SK-N-SH (cell line): ENCODE data around the gene RAB18. TPM values are rescaled to one million over a fixed set of nuclear protein-coding genes. Genes with fewer than 3 reads are reported as not detected.
"Not testable (repeated sequence)": the region's sequence is repeated elsewhere in the genome, so short reads cannot be mapped to it uniquely, and the experiment has no call there.

Experiments
- CTCF ChIA-PET: fragments of 300-600, 350-600 bp; formaldehyde crosslinking; extraction: SDS; loops from one replicate; lab custom pipeline; 2021; lab: Yijun Ruan, JAX
- POLR2A ChIA-PET: fragments of 350-600 bp; sonication (Branson Sonifier 250); formaldehyde crosslinking; extraction: SDS; loops from one replicate; lab custom pipeline; 2020; ENCODE audit warnings: antibody characterized with exemption, inconsistent platforms; lab: Yijun Ruan, JAX
- DNase-seq: peaks from one replicate; pipeline ENCODE4 v3.0.0; 2012
- H2AFZ ChIP-seq: fragments of 200-600 bp; sonication (generic); 2 replicates; pipeline ENCODE4 v1.8.1; 2016; ENCODE audit warnings: antibody characterized with exemption, mild to moderate bottlenecking, low read depth
- H3F3A ChIP-seq: fragments of 200-600 bp; sonication (generic); replicated peaks from 2 replicates; pipeline ENCODE3; 2016; ENCODE audit warnings: antibody characterized with exemption, mild to moderate bottlenecking; ENCODE audit not compliant: insufficient read depth
- H3K27ac ChIP-seq, 2 experiments: fragments of 200-500 bp in 1 of 2; fragments of 200-600 bp in 1 of 2; sonication (Bioruptor generic) in 1 of 2; sonication (generic), shearing (Covaris generic) in 1 of 2; 2 replicates each; pipeline versions ENCODE4 v1.5.1 to v1.6.1; 2014 to 2016; ENCODE audit warnings: low read depth in 2 of 2, inconsistent platforms in 1 of 2, low read length in 1 of 2, mild to moderate bottlenecking in 1 of 2, mixed read lengths in 1 of 2
- H3K27me3 ChIP-seq: fragments of 200-600 bp; sonication (generic), shearing (Covaris generic); 2 replicates; pipeline ENCODE4 v1.6.1; 2016; ENCODE audit warnings: mixed run types; ENCODE audit not compliant: insufficient read depth
- H3K36me3 ChIP-seq, 2 experiments: fragments of 200-500 bp in 1 of 2; fragments of 200-600 bp in 1 of 2; sonication (Bioruptor generic) in 1 of 2; sonication (generic) in 1 of 2; replicated peaks in 1 of 2; 2 replicates each; pipeline versions ENCODE3 to v1.5.1; 2014 to 2016; ENCODE audit warnings: low read length in 1 of 2, mild to moderate bottlenecking in 1 of 2; ENCODE audit not compliant: insufficient read depth in 2 of 2, control insufficient read depth in 1 of 2
- H3K4me1 ChIP-seq, 2 experiments: fragments of 200-500 bp in 1 of 2; fragments of 200-600 bp in 1 of 2; sonication (Bioruptor generic) in 1 of 2; sonication (generic), shearing (Covaris generic) in 1 of 2; 2 replicates each; pipeline versions ENCODE4 v1.5.1 to v1.6.1; 2014 to 2016; ENCODE audit warnings: low read depth in 1 of 2, low read length in 1 of 2, mixed run types in 1 of 2; ENCODE audit not compliant: insufficient read depth in 2 of 2, control insufficient read depth in 1 of 2
- H3K4me2 ChIP-seq: fragments of 200-600 bp; sonication (generic), shearing (Covaris generic); 2 replicates; pipeline ENCODE4 v1.6.1; 2017; ENCODE audit warnings: mixed run types
- H3K4me3 ChIP-seq, 2 experiments: fragments of 200-500 bp in 1 of 2; fragments of 200-600 bp in 1 of 2; sonication (Bioruptor generic) in 1 of 2; sonication (generic), shearing (Covaris generic) in 1 of 2; 2 replicates each; pipeline versions ENCODE4 v1.5.1 to v1.8.1; 2014 to 2016; ENCODE audit warnings: low read depth in 2 of 2, inconsistent platforms in 1 of 2, low read length in 1 of 2, mild to moderate bottlenecking in 1 of 2, mixed read lengths in 1 of 2, moderate library complexity in 1 of 2
- H3K79me2 ChIP-seq: fragments of 200-600 bp; sonication (generic); 2 replicates; pipeline ENCODE4 v1.8.1; 2017; ENCODE audit warnings: mild to moderate bottlenecking; ENCODE audit not compliant: insufficient read depth
- H3K9ac ChIP-seq: fragments of 200-600 bp; sonication (generic); 2 replicates; pipeline ENCODE4 v1.6.1; 2017; ENCODE audit warnings: mixed run types
- H3K9me2 ChIP-seq: fragments of 200-600 bp; sonication (generic); 2 replicates; pipeline ENCODE4 v1.6.1; 2017; ENCODE audit warnings: mixed run types
- H3K9me3 ChIP-seq: fragments of 200-600 bp; sonication (generic); 2 replicates; pipeline ENCODE4 v1.6.1; 2017; ENCODE audit warnings: mixed run types, mild to moderate bottlenecking, moderate library complexity
- H4K20me1 ChIP-seq: fragments of 200-600 bp; sonication (generic); 2 replicates; pipeline ENCODE4 v1.6.1; 2017; ENCODE audit warnings: mild to moderate bottlenecking, mixed run types; ENCODE audit not compliant: insufficient read depth
- CHD2 ChIP-seq: fragments of 150-350 bp; IDR thresholded peaks from 2 replicates; pipeline ENCODE4 v1.6.1; 2018; ENCODE audit warnings: low read length; ENCODE audit not compliant: partially characterized antibody
- ELF1 ChIP-seq: IDR thresholded peaks from 2 replicates; pipeline ENCODE4 v1.4.0; 2012
- EP300 ChIP-seq, 2 experiments: IDR thresholded peaks; 2 replicates each; pipeline versions ENCODE4 v1.4.0 to v1.6.1; 2012; ENCODE audit warnings: borderline replicate concordance in 1 of 2, low read depth in 1 of 2, low read length in 1 of 2
- EZH2phosphoT487 ChIP-seq: fragments of 200-600 bp; sonication (generic); IDR thresholded peaks from 2 replicates; pipeline ENCODE4 v1.6.1; 2017; ENCODE audit warnings: low read depth, mixed run types, mild to moderate bottlenecking, antibody characterized with exemption, moderate library complexity, borderline replicate concordance
- FOXJ3 ChIP-seq: sonication (generic); formaldehyde crosslinking; IDR thresholded peaks from 2 replicates; pipeline ENCODE4 v1.5.1; 2020; ENCODE audit warnings: mild to moderate bottlenecking, missing genetic modification reagents
- GATA2 ChIP-seq: sonication (generic); formaldehyde crosslinking; IDR thresholded peaks from 2 replicates; pipeline ENCODE4 v1.5.0; 2020; ENCODE audit warnings: mild to moderate bottlenecking, missing genetic modification reagents
- MAX ChIP-seq: IDR thresholded peaks from 2 replicates; pipeline ENCODE4 v1.4.0; 2012; ENCODE audit warnings: low read depth
- MEF2A ChIP-seq: IDR thresholded peaks from 2 replicates; pipeline ENCODE4 v1.4.0; 2012; ENCODE audit warnings: low read depth, borderline replicate concordance
- NFIC ChIP-seq: IDR thresholded peaks from 2 replicates; pipeline ENCODE4 v1.4.0; 2012; ENCODE audit warnings: borderline replicate concordance
- RAD21 ChIP-seq: IDR thresholded peaks from 2 replicates; pipeline ENCODE4 v1.6.1; 2012; ENCODE audit warnings: mild to moderate bottlenecking, low read length
- REST ChIP-seq: IDR thresholded peaks from 2 replicates; pipeline ENCODE4 v1.6.1; 2012; ENCODE audit warnings: mild to moderate bottlenecking, low read depth, low read length, moderate library complexity
- RFX5 ChIP-seq: IDR thresholded peaks from 2 replicates; pipeline ENCODE4 v1.6.1; 2012; ENCODE audit warnings: mild to moderate bottlenecking, improper control_type of control experiment, low read length
- RXRA ChIP-seq: IDR thresholded peaks from 2 replicates; pipeline ENCODE4 v1.4.0; 2012; ENCODE audit warnings: low read depth, mild to moderate bottlenecking, borderline replicate concordance
- SIN3A ChIP-seq: IDR thresholded peaks from 2 replicates; pipeline ENCODE4 v1.6.1; 2012; ENCODE audit warnings: low read depth, mild to moderate bottlenecking, low read length, moderate library complexity, borderline replicate concordance
- TCF12 ChIP-seq: IDR thresholded peaks from 2 replicates; pipeline ENCODE4 v1.4.0; 2012
- USF1 ChIP-seq: IDR thresholded peaks from 2 replicates; pipeline ENCODE4 v1.4.0; 2012; ENCODE audit warnings: low read depth, borderline replicate concordance
- WGBS: methylation state at CpG from one replicate; pipeline ENCODE4 v1.1.6; 2017; ENCODE audit warnings: low lambda C conversion rate; 5-methylcytosine and 5-hydroxymethylcytosine counted together
- polyA plus RNA-seq, 3 experiments: library from polyadenylated mRNA; depleted of rRNA; stranded (reverse); fragments of >200 nt; gene quantifications; 2 replicates each; pipeline ENCODE4 v1.2.3, GENCODE V29; 2012

RAB18 gene
- polyA plus RNA-seq, 1 of the 3 experiments (the other 2 are of a cell fraction): 10.2 TPM

DNA sequence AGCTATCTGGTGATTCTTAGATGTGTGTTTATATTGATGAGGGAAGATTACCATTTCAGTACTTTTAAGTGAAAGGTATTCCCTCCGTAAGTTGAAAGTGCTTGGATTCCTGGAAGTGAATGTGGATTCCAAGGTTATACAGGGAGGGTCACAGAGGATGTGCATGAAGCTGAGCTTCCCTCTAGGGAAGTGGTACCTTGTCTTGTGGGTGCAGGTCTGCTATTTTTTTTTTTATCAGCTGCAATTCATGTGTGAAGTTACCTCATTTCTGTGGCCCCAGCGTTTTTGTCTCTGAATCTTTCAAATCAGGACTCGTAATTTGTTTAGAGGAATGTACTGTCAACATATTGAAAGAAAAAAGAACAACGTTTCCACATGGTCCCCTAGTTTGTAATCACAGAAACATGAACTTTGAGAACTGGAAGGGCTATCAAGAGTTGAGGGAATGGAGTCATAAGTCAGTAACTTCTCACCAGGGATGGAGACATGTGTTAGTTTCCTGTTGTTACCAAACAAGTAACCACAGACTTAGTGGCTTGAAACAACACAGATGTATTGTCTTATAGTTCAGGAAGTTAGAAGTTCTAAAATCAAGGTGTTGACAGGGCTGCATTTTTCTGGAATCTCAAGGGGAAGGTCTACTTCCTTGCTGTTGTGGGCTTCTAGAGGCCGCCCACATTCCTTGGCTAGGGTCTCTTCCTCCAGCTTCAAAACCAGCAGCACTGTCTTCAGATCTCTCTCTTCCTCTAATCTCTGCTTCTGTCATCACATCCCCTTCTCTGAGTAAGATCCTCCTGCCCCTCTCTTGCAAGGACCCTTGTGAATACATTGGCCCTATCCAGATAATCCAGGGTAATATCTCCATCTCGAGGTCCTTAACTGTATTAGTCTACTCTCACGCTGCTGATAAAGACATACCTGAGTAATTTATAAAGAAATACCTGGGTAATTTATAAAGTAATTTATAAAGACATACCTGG is 64.4 kb downstream of the RAB18 start:
- TF ChIP-seq MAX: no peak
- no peak for TF ChIP-seq CHD2
- no peak for TF ChIP-seq GATA2 (CRISPR knock-in tag)
- TF ChIP-seq NFIC: no peak
- no peak for TF ChIP-seq REST
- TF ChIP-seq RAD21: no peak
- no peak for TF ChIP-seq MEF2A
- TF ChIP-seq TCF12: no peak
- no peak for TF ChIP-seq EZH2phosphoT487
- no peak for TF ChIP-seq RFX5
- no peak for TF ChIP-seq EP300 (IDR thresholded peaks at IDR 0.05; ENCODE audit: borderline replicate concordance in 1 of 2, low read depth in 1 of 2, low read length in 1 of 2)
- no peak for TF ChIP-seq RXRA
- WGBS: 11% methylated on average over 7 of the region's 7 CpGs

GRCh38 chr10:27569946-27570345 is 65.8 kb downstream of the RAB18 start:
- ChIA-PET CTCF (interaction anchor here (0.7 to 1.1 kb wide), 2 partner anchors 11 to 42 kb away, joined by 3 read pairs; no protein-coding TSS in a partner anchor), POLR2A (no interaction called here)
- no peaks in the 10 kb centered on the region for H3K27me3 ChIP-seq
- no peaks in the 10 kb centered on the region for H3K79me2 ChIP-seq
- no peak overlapping the region for H2AFZ ChIP-seq
- H3K9me3 ChIP-seq: no peaks in the 10 kb centered on the region
- TF ChIP-seq FOXJ3 (CRISPR knock-in tag) (no peak), MEF2A (no peak), SIN3A (no peak), GATA2 (CRISPR knock-in tag) (peak; percentile 49; the same call in 1 of the 2 replicates), USF1 (no peak), RFX5 (no peak), ELF1 (no peak)
- TF ChIP-seq, all 33 proteins: peak for 1
- H3K4me3 ChIP-seq: no peak overlapping the region
- no peaks in the 10 kb centered on the region for H3F3A ChIP-seq
- 19% methylated on average over 4 of the region's 4 CpGs for WGBS
- no peaks in the 10 kb centered on the region for H3K36me3 ChIP-seq
- H3K27ac ChIP-seq: no peak overlapping the region
- no peaks in the 10 kb centered on the region for H3K4me1 ChIP-seq
- no peak overlapping the region for H3K9ac ChIP-seq
- DNase-seq: no peak
- no peak overlapping the region for H3K4me2 ChIP-seq
- H4K20me1 ChIP-seq: no peaks in the 10 kb centered on the region
- H3K9me2 ChIP-seq: no peaks in the 10 kb centered on the region

More for the DNA sequence above, 64.4 kb downstream of the RAB18 start:
- ChIA-PET POLR2A (no interaction called here), CTCF (interaction anchor here (2.3 kb wide), 1 partner anchor 673 kb away, joined by 6 read pairs; no protein-coding TSS in a partner anchor)
- H3K4me2 ChIP-seq: no peak overlapping the region
- no peak for DNase-seq
- H3K4me3 ChIP-seq: no peak overlapping the region
- H3K9me3 ChIP-seq: no peaks in the 10 kb centered on the region
- no peaks in the 10 kb centered on the region for H3K79me2 ChIP-seq
- no peaks in the 10 kb centered on the region for H3K36me3 ChIP-seq
- no peaks in the 10 kb centered on the region for H3K27me3 ChIP-seq
- H4K20me1 ChIP-seq: no peaks in the 10 kb centered on the region
- H3F3A ChIP-seq: no peaks in the 10 kb centered on the region
- H2AFZ ChIP-seq: no peak overlapping the region
- no peaks in the 10 kb centered on the region for H3K9me2 ChIP-seq
- H3K27ac ChIP-seq: no peak overlapping the region
- H3K9ac ChIP-seq: no peak overlapping the region
- H3K4me1 ChIP-seq: no peaks in the 10 kb centered on the region

DNA sequence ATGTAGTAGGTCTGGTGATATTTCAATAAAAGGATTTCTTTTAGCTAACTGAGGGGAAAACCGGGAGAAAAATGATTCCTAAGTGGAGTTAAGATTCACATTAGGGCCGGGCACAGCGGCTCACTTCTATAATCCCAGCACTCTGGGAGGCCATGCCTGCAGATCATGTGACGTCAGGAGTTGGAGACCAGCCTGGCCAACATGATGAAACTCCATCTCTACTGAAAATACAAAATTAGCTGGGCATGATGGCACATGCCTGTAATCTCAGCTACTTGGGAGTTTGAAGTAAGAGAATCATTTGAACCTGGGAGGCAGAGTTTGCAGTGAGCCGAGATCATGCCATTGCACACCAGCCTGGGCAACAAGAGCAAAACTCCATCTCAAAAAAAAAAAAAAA is 72.9 kb downstream of the RAB18 start:
- H3K9me3 ChIP-seq, H3K27ac ChIP-seq, H3K4me3 ChIP-seq, H3K79me2 ChIP-seq, POLR2A ChIA-PET, H4K20me1 ChIP-seq, H3F3A ChIP-seq, H2AFZ ChIP-seq, H3K4me1 ChIP-seq, H3K9me2 ChIP-seq, H3K9ac ChIP-seq, DNase-seq, H3K36me3 ChIP-seq, CTCF ChIA-PET, H3K4me2 ChIP-seq, H3K27me3 ChIP-seq: not testable (repeated sequence)
- WGBS: 5% methylated on average over 5 of the region's 5 CpGs
